IMR-90 (cell line): ENCODE data around the gene KLC4.

ENCODE experiments used
- BHLHE40 ChIP-seq: fragments of 150-350 bp; IDR thresholded peaks from 2 replicates; pipeline ENCODE4 v1.6.1; 2016; ENCODE audit warnings: mild to moderate bottlenecking, low read depth, low read length
- CEBPB ChIP-seq: IDR thresholded peaks from 2 replicates; pipeline ENCODE4 v1.6.1; 2012; ENCODE audit warnings: low read depth, low read length, improper control_type of control experiment
- CHD1 ChIP-seq: IDR thresholded peaks from 2 replicates; pipeline ENCODE4 v1.6.1; 2012; ENCODE audit warnings: low read depth, low read length, improper control_type of control experiment
- CTCF ChIP-seq: conservative IDR thresholded peaks from 2 replicates; pipeline ENCODE4 v1.5.1; 2012; ENCODE audit warnings: mild to moderate bottlenecking, low read depth, low read length, improper control_type of control experiment
- FOS ChIP-seq: fragments of 150-350 bp; IDR thresholded peaks from 2 replicates; pipeline ENCODE4 v1.6.1; 2016; ENCODE audit warnings: low read depth, low read length
- MXI1 ChIP-seq: IDR thresholded peaks from 2 replicates; pipeline ENCODE4 v1.6.1; 2012; ENCODE audit warnings: low read depth, mild to moderate bottlenecking, low read length, moderate library complexity, borderline replicate concordance
- NFE2L2 ChIP-seq: fragments of 150-350 bp; IDR thresholded peaks from 2 replicates; pipeline ENCODE4 v1.6.1; 2016; ENCODE audit warnings: low read depth, mild to moderate bottlenecking, low read length
- POLR2A ChIP-seq: IDR thresholded peaks from 2 replicates; pipeline ENCODE4 v1.6.1; 2012; ENCODE audit warnings: mild to moderate bottlenecking, low read depth, low read length
- RAD21 ChIP-seq: IDR thresholded peaks from 2 replicates; pipeline ENCODE4 v1.6.1; 2012; ENCODE audit warnings: low read length, improper control_type of control experiment
- RCOR1 ChIP-seq: IDR thresholded peaks from 2 replicates; pipeline ENCODE4 v1.6.1; 2012; ENCODE audit warnings: mild to moderate bottlenecking, low read length, improper control_type of control experiment; ENCODE audit not compliant: insufficient replicate concordance
- RFX5 ChIP-seq: IDR thresholded peaks from 2 replicates; pipeline ENCODE4 v1.8.0; 2012; ENCODE audit warnings: low read depth, mild to moderate bottlenecking, low read length, moderate library complexity
- SMC3 ChIP-seq: fragments of 150-350 bp; IDR thresholded peaks from 2 replicates; pipeline ENCODE4 v1.6.1; 2016; ENCODE audit warnings: low read depth, mild to moderate bottlenecking, antibody characterized with exemption, low read length, moderate library complexity
- USF2 ChIP-seq: fragments of 150-350 bp; IDR thresholded peaks from 2 replicates; pipeline ENCODE4 v1.6.1; 2017; ENCODE audit warnings: mild to moderate bottlenecking, antibody characterized with exemption, low read length, low read depth

- TF ChIP-seq SMC3 (no peak), RAD21 (no peak), POLR2A (no peak), CTCF (no peak), RCOR1 (no peak), RFX5 (no peak), MXI1 (no peak), CHD1 (no peak), USF2 (no peak), CEBPB (no peak), NFE2L2 (no peak), FOS (no peak), BHLHE40 (no peak)
These were observed 36.5 kb downstream of the KLC4 start for GRCh38 chr6:43095939-43096338.
